NCI-H2171 (cell line): ENCODE results near the gene MRTFA.
A peak's percentile ranks its signal among the peaks of the same experiment; 100 is the strongest.
"Not testable (repeated sequence)": the region's sequence is repeated elsewhere in the genome, so short reads cannot be mapped to it uniquely, and the experiment has no call there.

Experiments
- DNase-seq: peaks from one replicate; lab custom pipeline; 2025; lab: John Stamatoyannopoulos, UW

The MRTFA gene

DNA sequence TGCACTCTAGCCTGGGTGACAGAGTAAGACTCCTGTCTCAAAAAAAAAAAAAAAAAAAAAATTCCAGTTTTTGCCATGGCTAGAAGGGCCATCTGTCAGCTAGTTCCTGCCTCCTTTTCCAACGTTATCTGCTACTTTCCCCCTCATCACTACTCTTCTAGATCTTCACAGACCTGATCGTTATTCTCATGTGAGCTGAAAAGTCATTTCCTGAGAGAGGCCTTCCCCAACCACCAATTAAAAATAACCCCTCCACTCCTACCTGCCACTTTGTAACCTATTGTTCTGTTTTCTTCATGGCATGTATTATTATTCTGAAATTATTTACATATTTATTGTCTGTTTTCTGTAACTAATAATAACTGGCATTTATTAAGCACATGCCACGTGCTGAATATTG is 241.9 kb downstream of the MRTFA start:
- DNase-seq = peak; percentile 58

DNA sequence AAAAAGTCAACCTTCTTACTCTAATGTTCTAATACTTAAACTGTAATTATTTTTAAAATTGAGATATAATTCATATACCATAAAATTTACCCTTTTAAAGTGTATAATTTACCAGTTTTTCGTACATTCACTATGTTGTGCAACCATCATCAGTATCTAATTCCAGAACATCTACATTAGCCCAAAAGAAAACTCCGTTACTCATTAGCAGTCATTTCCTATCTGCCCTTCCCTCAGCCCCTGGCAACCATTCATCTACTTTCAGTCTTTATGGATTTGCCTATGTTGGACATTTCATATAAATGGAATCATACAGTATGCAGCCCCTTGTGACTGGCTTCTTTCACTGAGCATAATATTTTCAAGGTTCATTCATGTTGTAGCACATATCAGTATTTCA is 243.9 kb downstream of the MRTFA start:
- DNase-seq = no peak

DNA sequence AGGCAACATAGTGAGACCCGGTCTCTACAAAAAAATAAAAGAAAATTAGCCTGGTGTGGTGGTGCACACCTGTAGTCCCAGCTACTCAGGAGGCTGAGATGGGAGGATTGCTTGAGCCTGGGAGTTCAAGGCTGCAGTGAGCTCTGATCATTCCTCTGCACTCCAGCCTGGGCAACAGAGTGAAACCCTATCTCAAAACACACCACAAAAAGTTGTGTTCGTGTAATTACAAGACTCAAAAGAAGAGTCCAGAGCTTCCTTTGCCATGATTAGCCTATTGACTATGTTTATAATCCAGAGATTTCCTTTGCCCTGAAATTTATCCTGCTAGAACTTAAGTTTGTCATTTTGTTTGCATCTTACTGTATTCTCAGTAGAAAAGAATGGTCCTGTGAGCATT is 245.1 kb downstream of the MRTFA start:
- DNase-seq = no peak

- DNase-seq = no peak
Measured at GRCh38 chr22:40388231-40388630, 248.3 kb downstream of the MRTFA start.

- DNase-seq = no peak
Measured at GRCh38 chr22:40387746-40388145, 248.8 kb downstream of the MRTFA start.

DNA sequence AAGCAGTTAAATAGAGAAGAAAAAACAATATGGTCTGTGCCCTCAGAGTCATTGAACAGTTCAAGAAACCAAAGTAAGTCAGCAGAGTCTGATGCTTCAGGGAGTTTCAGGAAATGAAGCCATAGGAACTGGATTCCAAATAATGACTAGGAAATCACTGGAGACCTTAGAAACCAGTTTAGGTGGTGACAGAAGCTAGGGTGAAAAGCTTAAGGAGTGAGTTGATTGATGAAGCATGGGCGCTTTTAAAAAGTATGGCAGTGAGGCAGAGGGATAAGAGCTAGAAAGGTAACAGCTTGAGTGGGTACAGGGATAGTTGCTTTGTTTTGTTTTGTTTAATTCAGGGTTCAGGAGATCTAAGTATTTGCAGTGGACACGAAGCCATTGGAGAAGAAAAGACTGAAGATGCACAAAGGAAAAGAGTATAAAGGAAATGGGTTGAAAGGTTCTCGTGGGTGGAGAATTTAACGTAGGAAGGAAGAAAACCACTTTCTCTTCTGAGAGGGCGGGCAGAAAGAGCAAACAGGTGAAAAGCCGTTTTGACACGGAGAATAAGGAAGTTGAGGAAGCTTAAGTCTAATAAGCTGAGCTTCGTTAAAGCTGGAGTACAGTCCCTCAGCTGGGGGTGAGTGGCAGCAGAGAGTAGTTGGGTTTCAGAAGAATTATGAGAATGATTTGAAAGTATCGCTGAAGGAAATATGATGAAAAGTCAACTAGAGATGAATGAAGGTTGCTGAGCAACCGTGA is 251.3 kb downstream of the MRTFA start:
- DNase-seq = no peak

GRCh38 chr22:40383905-40384304 is 252.6 kb downstream of the MRTFA start:
- no peak for DNase-seq

DNA sequence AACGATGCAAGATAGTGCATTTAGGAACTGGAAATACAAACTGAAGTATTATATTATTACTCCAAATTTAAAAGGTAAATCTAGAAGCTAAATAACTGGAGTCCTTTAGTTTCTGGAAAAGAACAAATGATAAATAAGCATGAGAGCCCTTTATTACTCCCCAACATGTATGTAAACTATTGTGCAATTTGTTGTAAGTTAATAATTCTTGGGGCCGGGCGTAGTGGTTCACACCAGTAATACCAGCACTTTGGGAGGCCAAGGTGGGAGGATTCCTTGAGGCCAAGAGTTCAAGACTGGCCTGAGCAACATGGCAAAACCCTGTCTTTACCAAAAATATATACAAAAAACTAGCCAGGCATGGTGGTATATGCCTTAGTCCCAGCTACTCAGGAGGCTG is 255.1 kb downstream of the MRTFA start:
- no peak for DNase-seq

GRCh38 chr22:40378448-40378847 is 258.1 kb downstream of the MRTFA start:
- not testable (repeated sequence) for DNase-seq

- DNase-seq = no peak
Measured at GRCh38 chr22:40377931-40378330, 258.6 kb downstream of the MRTFA start.

GRCh38 chr22:40376149-40376548 is 260.4 kb downstream of the MRTFA start:
- no peak for DNase-seq

- no peak for DNase-seq
Measured at GRCh38 chr22:40374567-40374966, 262.0 kb downstream of the MRTFA start.

DNA sequence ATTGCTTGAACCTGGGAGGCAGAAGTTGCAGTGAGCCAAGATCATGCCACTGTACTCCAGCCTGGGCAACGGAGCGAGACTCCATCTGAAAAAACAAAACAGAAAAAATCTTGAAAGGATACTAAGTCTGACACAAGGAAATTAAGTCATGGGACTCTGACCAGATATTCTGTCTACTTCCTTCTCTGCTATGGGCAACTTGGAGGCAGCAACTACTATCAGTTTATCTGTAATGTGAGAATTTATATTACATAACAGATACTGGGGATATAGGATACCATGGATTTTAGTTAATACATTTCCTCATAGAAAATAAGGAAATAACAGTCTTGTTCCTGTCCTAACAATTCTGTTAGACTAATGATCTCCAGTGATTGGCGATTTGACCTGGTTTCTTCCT is 267.7 kb downstream of the MRTFA start:
- no peak for DNase-seq

- peak; percentile 4 for DNase-seq
Measured at GRCh38 chr22:40368016-40368415, 268.5 kb downstream of the MRTFA start.

GRCh38 chr22:40367342-40367741 is 269.2 kb downstream of the MRTFA start:
- no peak for DNase-seq

DNA sequence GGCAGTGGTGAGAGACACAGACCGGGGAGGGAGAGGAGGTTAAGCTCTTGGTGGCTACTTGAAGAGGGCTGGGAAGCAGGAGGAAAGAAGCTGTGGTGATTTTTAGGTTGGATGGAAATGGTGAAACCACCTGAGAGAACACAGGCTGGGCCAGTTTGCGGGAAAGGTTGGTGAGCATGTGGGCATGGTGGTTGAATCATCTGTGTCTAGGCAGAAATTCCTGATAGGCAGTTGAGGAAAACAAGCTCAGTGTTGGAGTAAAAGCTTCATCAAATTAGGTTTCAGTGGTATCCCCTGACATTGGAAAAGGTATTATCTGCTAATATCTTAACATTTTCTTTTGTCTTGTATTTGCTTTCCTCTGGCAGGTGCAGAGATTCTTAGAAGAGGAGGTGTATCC is 270.5 kb downstream of the MRTFA start:
- no peak for DNase-seq

GRCh38 chr22:40364431-40364830 is 272.1 kb downstream of the MRTFA start:
- DNase-seq = no peak

- DNase-seq = no peak
Measured at GRCh38 chr22:40363059-40363458, 273.5 kb downstream of the MRTFA start.

GRCh38 chr22:40361100-40361499 is 275.4 kb downstream of the MRTFA start:
- no peak for DNase-seq
